Glutamatergic neuron (in vitro differentiated cells): ENCODE results near the gene MESP2. TPM values are rescaled to one million over a fixed set of nuclear protein-coding genes. Genes with fewer than 3 reads are reported as not detected.

Experiments
- DNase-seq: peaks from one replicate; pipeline ENCODE4 v3.0.0; 2022
- H3K27ac Mint-ChIP-seq: one replicate; pipeline ENCODE4 v1.8.0; 2020; ENCODE audit warnings: mild to moderate bottlenecking, mixed read lengths, inconsistent platforms; ENCODE audit not compliant: unreplicated experiment
- H3K27me3 Mint-ChIP-seq: one replicate; pipeline ENCODE4 v1.8.0; 2020; ENCODE audit warnings: mild to moderate bottlenecking, moderate library complexity, mixed read lengths, inconsistent platforms; ENCODE audit not compliant: unreplicated experiment
- H3K36me3 Mint-ChIP-seq: one replicate; pipeline ENCODE4 v1.8.0; 2020; ENCODE audit warnings: mild to moderate bottlenecking, mixed read lengths, inconsistent platforms; ENCODE audit not compliant: unreplicated experiment
- H3K4me1 Mint-ChIP-seq: one replicate; pipeline ENCODE4 v1.8.0; 2020; ENCODE audit warnings: mild to moderate bottlenecking, low read depth, mixed read lengths, inconsistent platforms; ENCODE audit not compliant: unreplicated experiment
- H3K4me3 Mint-ChIP-seq: one replicate; pipeline ENCODE4 v1.8.0; 2020; ENCODE audit warnings: mild to moderate bottlenecking, mixed read lengths, inconsistent platforms; ENCODE audit not compliant: unreplicated experiment
- H3K9me3 Mint-ChIP-seq: one replicate; pipeline ENCODE4 v1.8.0; 2020; ENCODE audit warnings: mild to moderate bottlenecking, moderate library complexity, mixed read lengths, inconsistent platforms; ENCODE audit not compliant: unreplicated experiment
- long read RNA-seq: library from polyadenylated mRNA; unstranded; transcript quantifications from one replicate; pipeline ENCODE4 v2.0.0, GENCODE V29; 2020; ENCODE audit not compliant: unreplicated experiment
- total RNA-seq: library from RNA; stranded (reverse); fragmentation: NEBNext Ultra II Directional; extraction: Animal tissue kit (Norgen Biotek cat#: 25700); gene quantifications from one replicate; pipeline ENCODE4 v1.2.1, GENCODE V29; 2021; ENCODE audit not compliant: unreplicated experiment
- TF ChIP-seq, protein P1 (sequence below): fragments of 200-600 bp; sonication (generic); IDR thresholded peaks from one replicate; pipeline ENCODE4 v1.5.0; 2021; ENCODE audit not compliant: partially characterized antibody, unreplicated experiment

Gene MESP2, protein sequence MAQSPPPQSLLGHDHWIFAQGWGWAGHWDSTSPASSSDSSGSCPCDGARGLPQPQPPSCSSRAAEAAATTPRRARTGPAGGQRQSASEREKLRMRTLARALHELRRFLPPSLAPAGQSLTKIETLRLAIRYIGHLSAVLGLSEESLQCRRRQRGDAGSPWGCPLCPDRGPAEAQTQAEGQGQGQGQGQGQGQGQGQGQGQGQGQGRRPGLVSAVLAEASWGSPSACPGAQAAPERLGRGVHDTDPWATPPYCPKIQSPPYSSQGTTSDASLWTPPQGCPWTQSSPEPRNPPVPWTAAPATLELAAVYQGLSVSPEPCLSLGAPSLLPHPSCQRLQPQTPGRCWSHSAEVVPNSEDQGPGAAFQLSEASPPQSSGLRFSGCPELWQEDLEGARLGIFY
- total RNA-seq: not detected
- long read RNA-seq: 0 reads

DNA sequence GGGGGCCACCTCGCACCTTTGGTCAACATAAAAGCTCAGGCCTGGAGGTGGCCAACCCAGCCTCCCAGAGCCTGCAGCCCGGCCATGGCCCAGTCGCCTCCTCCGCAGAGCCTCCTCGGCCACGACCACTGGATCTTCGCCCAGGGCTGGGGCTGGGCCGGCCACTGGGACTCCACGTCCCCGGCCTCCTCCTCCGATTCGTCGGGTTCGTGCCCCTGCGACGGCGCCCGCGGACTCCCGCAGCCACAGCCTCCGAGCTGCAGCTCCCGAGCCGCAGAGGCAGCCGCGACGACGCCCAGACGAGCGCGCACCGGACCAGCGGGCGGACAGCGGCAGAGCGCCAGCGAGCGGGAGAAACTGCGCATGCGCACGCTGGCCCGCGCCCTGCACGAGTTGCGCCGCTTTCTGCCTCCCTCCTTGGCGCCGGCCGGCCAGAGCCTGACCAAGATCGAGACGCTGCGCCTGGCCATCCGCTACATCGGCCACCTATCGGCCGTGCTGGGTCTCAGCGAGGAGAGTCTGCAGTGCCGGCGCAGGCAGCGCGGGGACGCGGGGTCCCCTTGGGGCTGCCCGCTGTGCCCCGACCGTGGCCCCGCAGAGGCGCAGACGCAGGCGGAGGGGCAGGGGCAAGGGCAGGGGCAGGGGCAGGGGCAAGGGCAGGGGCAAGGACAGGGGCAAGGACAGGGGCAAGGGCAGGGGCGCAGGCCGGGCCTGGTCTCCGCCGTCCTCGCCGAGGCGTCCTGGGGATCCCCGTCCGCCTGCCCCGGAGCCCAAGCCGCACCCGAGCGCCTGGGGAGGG is at the start of gene MESP2:
MESP2 (plus strand) TSS at position 59 of the 799 bp plus-strand sequence; CDS start at position 85, 26 bp downstream.
- Mint-ChIP-seq H3K27ac (no peak within 1 kb of the TSS), H3K36me3 (no peaks in the 10 kb centered on the region), H3K4me1 (no peaks in the 10 kb centered on the region), H3K27me3 (peaks cover 4% of the 10 kb centered on the region), H3K9me3 (peaks cover 4% of the 10 kb centered on the region), H3K4me3 (no peak within 1 kb of the TSS)
- TF ChIP-seq, protein P1, sequence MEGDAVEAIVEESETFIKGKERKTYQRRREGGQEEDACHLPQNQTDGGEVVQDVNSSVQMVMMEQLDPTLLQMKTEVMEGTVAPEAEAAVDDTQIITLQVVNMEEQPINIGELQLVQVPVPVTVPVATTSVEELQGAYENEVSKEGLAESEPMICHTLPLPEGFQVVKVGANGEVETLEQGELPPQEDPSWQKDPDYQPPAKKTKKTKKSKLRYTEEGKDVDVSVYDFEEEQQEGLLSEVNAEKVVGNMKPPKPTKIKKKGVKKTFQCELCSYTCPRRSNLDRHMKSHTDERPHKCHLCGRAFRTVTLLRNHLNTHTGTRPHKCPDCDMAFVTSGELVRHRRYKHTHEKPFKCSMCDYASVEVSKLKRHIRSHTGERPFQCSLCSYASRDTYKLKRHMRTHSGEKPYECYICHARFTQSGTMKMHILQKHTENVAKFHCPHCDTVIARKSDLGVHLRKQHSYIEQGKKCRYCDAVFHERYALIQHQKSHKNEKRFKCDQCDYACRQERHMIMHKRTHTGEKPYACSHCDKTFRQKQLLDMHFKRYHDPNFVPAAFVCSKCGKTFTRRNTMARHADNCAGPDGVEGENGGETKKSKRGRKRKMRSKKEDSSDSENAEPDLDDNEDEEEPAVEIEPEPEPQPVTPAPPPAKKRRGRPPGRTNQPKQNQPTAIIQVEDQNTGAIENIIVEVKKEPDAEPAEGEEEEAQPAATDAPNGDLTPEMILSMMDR: peak; percentile 62
- peak; percentile 86 for DNase-seq

DNA sequence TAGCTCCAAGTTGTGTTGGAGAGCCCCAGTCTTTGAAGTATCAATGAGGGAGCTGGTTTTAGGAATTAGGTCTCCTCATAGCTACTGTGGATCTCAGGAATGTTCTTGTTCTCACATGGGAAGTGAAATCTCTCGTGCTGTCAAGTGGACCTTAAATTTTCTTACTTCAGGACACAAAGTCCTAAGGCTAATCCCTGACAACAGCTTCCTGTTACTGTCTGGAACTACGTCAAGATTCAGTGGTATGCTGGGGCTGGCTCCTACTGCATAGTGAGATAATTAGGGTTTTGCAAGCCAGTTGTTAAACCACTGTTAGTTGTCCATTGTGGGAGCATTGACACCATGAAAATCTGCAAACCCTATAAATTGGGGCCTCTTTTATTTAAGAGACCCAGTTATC is 47.9 kb upstream of the MESP2 start:
- TF ChIP-seq, protein P1: no peak
- no peak for DNase-seq
- H3K27me3 Mint-ChIP-seq: peaks cover 1% of the 10 kb centered on the region
- no peaks in the 10 kb centered on the region for H3K4me1 Mint-ChIP-seq
- no peak overlapping the region for H3K4me3 Mint-ChIP-seq
- no peak overlapping the region for H3K27ac Mint-ChIP-seq
- H3K36me3 Mint-ChIP-seq: no peaks in the 10 kb centered on the region
- H3K9me3 Mint-ChIP-seq: peaks cover 3% of the 10 kb centered on the region

DNA sequence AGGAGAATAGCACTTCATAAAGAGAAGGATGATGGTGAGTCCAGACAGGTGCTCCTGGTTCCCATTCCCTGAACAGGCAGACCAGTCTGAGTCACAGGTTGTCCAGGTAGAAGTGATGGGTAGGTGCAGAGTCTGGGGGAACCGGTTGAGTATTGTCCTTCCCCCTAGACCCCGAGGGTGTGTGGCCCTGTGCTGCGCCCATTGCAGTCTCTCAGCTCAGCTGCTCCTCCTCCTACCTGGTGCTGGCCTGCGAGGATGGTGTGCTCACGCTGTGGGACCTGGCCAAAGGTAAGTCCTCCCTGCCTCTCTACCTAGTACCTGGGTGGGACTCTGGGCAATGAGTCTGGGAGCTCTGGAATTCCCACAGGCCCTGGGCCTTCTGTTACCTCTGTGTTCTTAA is 44.9 kb upstream of the MESP2 start:
- DNase-seq: no peak
- TF ChIP-seq, protein P1: no peak
- Mint-ChIP-seq H3K9me3 (no peaks in the 10 kb centered on the region), H3K27me3 (peaks cover 1% of the 10 kb centered on the region), H3K36me3 (no peaks in the 10 kb centered on the region), H3K4me1 (no peaks in the 10 kb centered on the region), H3K4me3 (no peak overlapping the region), H3K27ac (no peak overlapping the region)

DNA sequence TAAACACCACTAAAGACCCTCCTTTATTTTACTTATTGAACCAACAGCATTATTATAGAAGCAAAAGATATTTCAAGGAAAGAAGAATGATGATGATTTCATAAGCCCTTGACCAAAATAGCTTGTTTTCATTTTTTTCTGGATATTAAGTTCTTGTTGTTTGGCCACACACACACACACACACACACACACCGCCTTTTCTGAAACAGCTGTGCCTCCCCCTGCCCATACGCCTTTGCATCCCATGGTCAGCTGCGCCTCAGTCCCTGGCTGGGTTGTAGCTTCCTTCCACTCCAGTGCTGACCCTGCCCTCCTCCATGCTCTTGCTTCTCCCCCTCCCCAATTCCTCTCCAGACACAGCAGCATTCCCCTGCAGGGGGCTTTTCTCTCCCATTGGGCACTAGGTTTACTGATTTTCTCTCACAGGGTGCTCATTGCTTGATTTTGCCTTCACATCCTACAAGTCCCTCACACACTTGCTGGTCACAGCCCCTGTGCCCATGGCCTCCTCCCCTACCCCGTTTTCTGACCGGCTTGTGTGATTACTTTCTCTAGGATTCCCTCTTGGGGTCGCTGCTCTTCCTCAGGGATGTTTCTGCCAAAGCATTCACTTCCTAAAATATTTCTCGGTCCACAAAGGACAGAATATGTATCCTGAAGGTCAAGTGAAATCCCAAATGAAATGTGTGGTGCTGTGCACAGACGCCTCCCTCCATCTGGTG is 43.5 kb upstream of the MESP2 start:
- no peaks in the 10 kb centered on the region for H3K4me1 Mint-ChIP-seq
- TF ChIP-seq, protein P1: no peak
- no peak for DNase-seq
- H3K9me3 Mint-ChIP-seq: no peaks in the 10 kb centered on the region
- H3K27ac Mint-ChIP-seq: no peak overlapping the region
- peaks cover 1% of the 10 kb centered on the region for H3K27me3 Mint-ChIP-seq
- no peak overlapping the region for H3K4me3 Mint-ChIP-seq
- no peaks in the 10 kb centered on the region for H3K36me3 Mint-ChIP-seq
